GM12892 (cell line): ENCODE data around the gene SH3TC1.

Experiments
- DNase-seq: peaks from one replicate; pipeline ENCODE4 v3.0.0; 2011; ENCODE audit not compliant: insufficient read length
- FAIRE-seq: peaks from 2 replicates; lab custom pipeline; 2011; peaks lifted over from hg19 to GRCh38; lab: Jason Lieb, UNC
- POLR2A ChIP-seq: IDR thresholded peaks from 2 replicates; pipeline ENCODE4 v1.6.1; 2011; ENCODE audit warnings: low read depth, low read length, control low read depth
- POLR2AphosphoS5 ChIP-seq: IDR thresholded peaks from 2 replicates; pipeline ENCODE4 v1.6.1; 2011; ENCODE audit warnings: low read depth, low read length, control low read depth
- TAF1 ChIP-seq: IDR thresholded peaks from 2 replicates; pipeline ENCODE4 v1.6.1; 2011; ENCODE audit warnings: low read depth, mild to moderate bottlenecking, control low read depth, low read length, borderline replicate concordance

The SH3TC1 gene

DNA sequence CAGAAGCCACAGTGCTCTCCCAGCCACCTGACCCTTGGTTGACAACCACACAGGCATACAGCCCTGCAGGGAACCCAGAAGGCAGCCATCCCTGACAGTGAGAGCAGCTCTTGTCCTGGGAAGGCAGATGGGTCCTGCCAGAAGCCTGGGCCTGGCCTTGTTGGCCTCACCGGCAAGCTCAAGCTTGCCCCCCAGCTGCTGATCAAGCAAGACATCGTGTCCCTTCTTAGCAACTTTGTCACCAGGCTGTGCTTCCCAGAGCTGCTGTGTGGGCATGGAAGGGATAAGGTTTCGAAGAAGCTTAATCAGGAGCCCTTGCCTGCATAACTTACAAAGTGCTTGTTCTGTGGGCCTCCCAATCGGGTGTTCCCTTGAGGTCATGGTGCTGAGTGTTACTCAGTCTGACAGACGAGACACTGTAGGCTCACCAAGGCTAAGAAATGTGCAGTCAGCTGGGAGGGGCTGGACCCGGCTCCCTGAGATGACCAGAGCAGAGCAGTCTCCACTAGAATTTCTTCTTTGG lies 33.7 kb upstream of the SH3TC1 start:
- TF ChIP-seq POLR2A (no peak), TAF1 (no peak), POLR2AphosphoS5 (no peak)
- DNase-seq: no peak
- FAIRE-seq: no peak

- DNase-seq (no peak), FAIRE-seq (no peak)
- TF ChIP-seq TAF1 (no peak), POLR2AphosphoS5 (no peak), POLR2A (no peak)
These were observed 31.8 kb upstream of the SH3TC1 start for GRCh38 chr4:8167291-8167690.

- FAIRE-seq: no peak
- DNase-seq: no peak
- TF ChIP-seq TAF1: no peak
- no peak for TF ChIP-seq POLR2AphosphoS5
- TF ChIP-seq POLR2A: no peak
These were observed 31.3 kb upstream of the SH3TC1 start for GRCh38 chr4:8167815-8168214.

- DNase-seq: no peak
- no peak for FAIRE-seq
- TF ChIP-seq TAF1: no peak
- no peak for TF ChIP-seq POLR2AphosphoS5
- no peak for TF ChIP-seq POLR2A
These were observed 30.9 kb upstream of the SH3TC1 start for GRCh38 chr4:8168232-8168631.

DNA sequence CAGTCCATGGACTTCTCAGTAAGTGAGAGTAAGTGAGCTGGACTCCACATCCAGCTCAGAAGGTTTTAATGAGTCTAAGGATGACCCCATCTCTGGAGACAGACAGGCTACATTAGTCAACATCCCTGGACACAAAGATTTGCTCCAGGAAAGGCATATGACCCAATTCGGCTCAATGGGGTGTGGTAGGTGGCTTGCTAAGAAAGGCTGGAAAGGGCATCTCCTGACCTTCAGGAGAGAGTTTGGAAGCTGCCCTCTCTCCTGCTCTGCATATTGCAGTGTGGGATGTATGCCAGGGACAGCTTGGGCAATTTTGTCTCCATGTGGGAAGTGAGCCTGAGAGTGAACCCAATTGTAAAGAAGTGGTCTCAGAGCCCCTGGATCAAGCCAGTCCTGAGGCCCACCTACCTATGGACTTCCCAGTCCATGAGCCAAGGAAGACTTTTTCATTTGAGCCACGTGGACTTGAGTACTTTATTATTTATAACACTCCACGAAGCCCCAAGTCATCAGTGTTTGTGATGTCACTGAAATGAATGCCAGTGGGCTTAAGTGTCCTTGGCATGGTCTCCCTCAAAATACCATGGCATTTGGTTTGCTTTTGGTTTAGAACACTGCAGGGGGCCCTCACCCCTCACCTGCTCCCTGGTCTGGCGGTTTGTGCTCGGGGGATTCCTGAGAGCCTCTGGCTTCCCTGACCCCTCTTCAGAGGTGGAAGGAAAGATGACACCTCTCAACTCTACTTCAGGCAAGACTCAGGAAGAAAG lies 30.1 kb upstream of the SH3TC1 start:
- no peak for FAIRE-seq
- DNase-seq: no peak
- no peak for TF ChIP-seq POLR2A
- TF ChIP-seq POLR2AphosphoS5: no peak
- TF ChIP-seq TAF1: no peak

DNA sequence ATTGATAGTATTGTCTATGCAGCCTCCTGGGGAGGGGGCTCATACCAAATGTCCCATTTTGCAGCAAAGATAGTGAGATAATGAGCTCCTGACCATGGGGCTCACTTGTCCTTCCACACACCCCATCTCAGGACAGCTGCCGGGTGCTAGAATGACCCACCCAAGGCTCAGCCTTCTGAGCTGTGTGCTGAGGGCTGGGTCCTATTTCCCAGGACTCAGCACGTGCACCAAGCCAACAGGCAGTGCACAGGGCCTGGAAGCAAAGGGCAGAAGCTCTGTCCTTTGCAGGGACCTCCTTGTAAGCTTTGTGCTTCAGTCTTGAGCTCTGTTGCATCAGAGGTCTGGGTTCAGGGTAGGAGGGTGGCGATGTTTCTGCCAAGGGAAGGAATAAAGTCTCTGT lies 29.3 kb upstream of the SH3TC1 start:
- no peak for TF ChIP-seq POLR2A
- no peak for TF ChIP-seq POLR2AphosphoS5
- TF ChIP-seq TAF1: no peak
- no peak for FAIRE-seq
- DNase-seq: no peak

DNA sequence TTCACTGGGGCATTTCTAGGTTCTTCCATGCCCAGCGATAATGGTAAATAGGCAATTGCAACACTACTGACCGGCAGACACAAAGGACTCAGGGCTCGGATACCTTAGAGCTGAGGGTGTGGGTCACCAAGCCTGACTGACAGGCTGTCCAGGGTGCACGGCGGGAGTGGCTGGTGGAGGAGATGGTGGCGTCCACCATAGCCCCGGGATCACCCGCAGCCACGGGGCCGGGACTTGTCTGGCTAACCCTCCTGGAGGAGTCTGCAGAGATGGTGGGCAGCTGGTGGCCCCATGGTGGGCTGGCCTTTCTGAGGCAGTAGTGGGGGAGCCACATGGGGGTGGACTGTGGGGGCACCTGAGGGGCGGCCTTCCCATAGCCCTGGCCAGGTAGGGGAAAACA lies 28.7 kb upstream of the SH3TC1 start:
- FAIRE-seq (no peak), DNase-seq (no peak)
- TF ChIP-seq POLR2A (no peak), TAF1 (no peak), POLR2AphosphoS5 (no peak)

GRCh38 chr4:8171266-8171665 lies 27.8 kb upstream of the SH3TC1 start:
- no peak for TF ChIP-seq POLR2AphosphoS5
- no peak for TF ChIP-seq TAF1
- no peak for TF ChIP-seq POLR2A

GRCh38 chr4:8171984-8172924 lies 26.8 kb upstream of the SH3TC1 start:
- TF ChIP-seq POLR2A: no peak
- FAIRE-seq: peak; percentile 83
- peak; percentile 61 for DNase-seq

More at GRCh38 chr4:8171266-8171665, 27.8 kb upstream of the SH3TC1 start:
- DNase-seq (no peak), FAIRE-seq (no peak)

DNA sequence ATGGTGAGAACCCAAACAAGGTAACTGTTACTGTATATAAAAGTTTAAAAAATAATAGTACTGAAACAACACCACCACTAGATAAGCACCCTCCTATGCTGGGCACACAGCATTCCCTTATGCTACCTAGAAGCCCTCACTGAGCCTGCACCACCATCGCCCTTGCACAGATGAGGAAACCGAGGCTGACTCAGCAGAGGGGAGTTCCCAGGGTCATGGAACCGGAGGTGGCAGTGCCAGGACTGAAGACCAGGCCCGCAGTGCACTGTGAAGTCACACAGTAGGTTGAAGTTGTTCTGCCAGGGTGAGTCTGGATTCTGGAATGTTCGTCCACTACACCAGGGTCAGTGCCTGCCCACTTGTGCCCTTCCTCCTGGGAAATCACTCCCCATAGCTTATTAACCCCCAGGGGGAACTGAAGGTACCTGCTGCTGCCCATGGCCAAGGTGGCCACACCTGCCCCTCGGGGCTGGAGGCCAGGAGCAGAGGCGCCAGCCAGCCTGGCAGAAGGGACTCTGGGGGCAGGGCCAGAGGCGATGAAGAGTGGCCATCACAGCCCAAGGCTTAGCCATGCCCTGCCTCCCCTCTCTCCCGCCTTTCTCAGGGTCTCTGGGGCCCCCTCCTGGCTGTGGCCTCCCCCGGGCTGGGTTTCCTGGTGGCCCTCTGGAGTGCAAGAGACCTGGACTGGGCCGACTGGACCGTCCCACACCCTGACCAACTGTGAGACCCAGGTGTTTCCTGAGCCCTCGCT lies 25.4 kb upstream of the SH3TC1 start:
- DNase-seq (no peak), FAIRE-seq (no peak)
- no peak for TF ChIP-seq TAF1
- no peak for TF ChIP-seq POLR2AphosphoS5
- TF ChIP-seq POLR2A: no peak

GRCh38 chr4:8174970-8175369 lies 24.1 kb upstream of the SH3TC1 start:
- FAIRE-seq (no peak), DNase-seq (no peak)
- TF ChIP-seq POLR2AphosphoS5: no peak
